SH-SY5Y (cell line): ENCODE results near the gene GPATCH8.

Experiments used
- GATA2 ChIP-seq: IDR thresholded peaks from 2 replicates; pipeline ENCODE4 v1.6.1; 2011; ENCODE audit warnings: mild to moderate bottlenecking, low read depth, low read length
- GATA3 ChIP-seq: IDR thresholded peaks from 2 replicates; pipeline ENCODE4 v1.6.1; 2011; ENCODE audit warnings: low read depth, mild to moderate bottlenecking, low read length, moderate library complexity

DNA sequence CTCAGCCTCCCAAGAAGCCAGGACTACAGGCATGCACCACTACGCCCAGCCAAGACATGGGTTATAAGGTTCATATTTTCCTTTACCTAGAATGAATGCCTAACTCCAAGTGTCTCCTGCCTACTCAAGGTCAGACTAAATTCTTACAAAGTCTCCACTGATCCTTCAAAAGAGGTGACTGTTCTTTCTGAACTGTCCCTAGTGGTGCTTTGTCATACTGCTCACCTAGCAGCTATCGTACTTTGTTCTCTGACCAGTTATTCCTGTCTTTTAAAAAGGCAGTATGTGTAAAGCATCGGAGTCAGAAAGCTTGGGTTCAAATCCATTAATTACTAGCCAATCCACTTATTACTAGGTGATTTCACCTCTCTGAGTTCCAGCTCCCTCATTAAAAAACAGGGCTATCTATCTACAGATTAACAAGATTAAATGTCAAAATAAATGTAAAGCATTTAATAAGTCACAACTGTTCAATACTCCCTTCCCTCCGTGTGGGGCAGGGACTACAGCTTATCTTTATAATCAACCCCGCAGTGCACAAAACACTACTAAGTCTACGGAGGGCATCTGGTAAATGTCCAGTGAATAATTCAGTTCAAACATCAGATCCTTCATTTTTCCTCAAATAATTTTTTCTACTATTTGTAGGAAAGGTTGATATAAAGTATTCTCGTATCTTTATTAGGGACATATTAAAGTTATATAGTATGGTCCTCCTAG lies 93.7 kb downstream of the GPATCH8 start:
- TF ChIP-seq GATA2 (peak; percentile 73; the same call in 1 of the 2 replicates), GATA3 (peak; percentile 82)
